K562 (cell line): ENCODE results near the gene CEBPZ. TPM values are rescaled to one million over a fixed set of nuclear protein-coding genes. Genes with fewer than 3 reads are reported as not detected.

Source experiments
- ARID1B ChIP-seq: fragments of 450-650 bp; IDR thresholded peaks from 2 replicates; pipeline ENCODE4 v1.6.1; 2016; ENCODE audit warnings: antibody characterized with exemption, mild to moderate bottlenecking, inconsistent platforms
- BRCA1 ChIP-seq, 2 experiments: fragments of 450-650 bp in 1 of 2; sonication (generic) in 1 of 2; formaldehyde crosslinking in 1 of 2; IDR thresholded peaks; 2 replicates each; pipeline versions ENCODE4 v1.5.0 to v1.6.1; 2017 to 2020; ENCODE audit warnings: mild to moderate bottlenecking in 1 of 2, missing genetic modification reagents in 1 of 2
- CBX3 ChIP-seq, 2 experiments: IDR thresholded peaks; 1 replicate in 1 of 2; 2 replicates in 1 of 2; pipeline ENCODE4 v1.6.1; 2012; ENCODE audit warnings: inconsistent platforms in 2 of 2, low read length in 2 of 2, borderline replicate concordance in 1 of 2, control low read depth in 1 of 2
- EP400 ChIP-seq: fragments of 450-650 bp; IDR thresholded peaks from 2 replicates; pipeline ENCODE4 v1.6.1; 2017; ENCODE audit warnings: antibody characterized with exemption, mild to moderate bottlenecking, moderate library complexity
- FOXA3 ChIP-seq, 2 experiments: fragments of 450-650 bp in 1 of 2; sonication (generic) in 1 of 2; formaldehyde crosslinking; IDR thresholded peaks in 1 of 2; conservative IDR thresholded peaks in 1 of 2; 2 replicates each; pipeline versions ENCODE4 v1.4.0 to v1.8.0; 2020 to 2022; ENCODE audit warnings: mild to moderate bottlenecking in 2 of 2, missing genetic modification reagents in 1 of 2
- GABPA ChIP-seq: fragments of 200-800 bp; sonication (Bioruptor generic); conservative IDR thresholded peaks from 2 replicates; pipeline ENCODE4 v1.6.1; 2016; ENCODE audit warnings: low read depth, missing genetic modification characterization, missing compliant biosample characterization
- NR2C1 ChIP-seq, 2 experiments: fragments of 450-650 bp; IDR thresholded peaks; 2 replicates each; pipeline ENCODE4 v1.6.1; 2017; ENCODE audit warnings: mild to moderate bottlenecking in 2 of 2, antibody characterized with exemption in 1 of 2, inconsistent platforms in 1 of 2, missing compliant biosample characterization in 1 of 2, missing genetic modification characterization in 1 of 2
- POLR2G ChIP-seq: fragments of 200-400 bp; formaldehyde crosslinking; IDR thresholded peaks from 2 replicates; pipeline ENCODE4 v1.6.1; 2017; ENCODE audit warnings: low read depth, mild to moderate bottlenecking, antibody characterized with exemption, low read length, moderate library complexity
- POLR3A ChIP-seq: IDR thresholded peaks from 2 replicates; pipeline ENCODE4 v1.6.1; 2011; ENCODE audit warnings: borderline replicate concordance, mild to moderate bottlenecking, moderate library complexity; ENCODE audit not compliant: insufficient read length, insufficient read depth; ENCODE audit errors: extremely low read depth
- ZNF124 ChIP-seq: sonication (generic); formaldehyde crosslinking; IDR thresholded peaks from 2 replicates; pipeline ENCODE4 v1.8.1; 2022; ENCODE audit warnings: missing genetic modification reagents
- ZNF146 ChIP-seq: IDR thresholded peaks from one replicate; pipeline ENCODE4 v1.6.1; 2018; ENCODE audit warnings: missing compliant biosample characterization; ENCODE audit not compliant: unreplicated experiment
- polyA plus RNA-seq, 8 experiments: library from polyadenylated mRNA; depleted of rRNA in 4 of 8; stranded (reverse) in 5 of 8; unstranded in 3 of 8; fragments of >200 nt; fragmentation: Nextera tagmentation in 2 of 8; fragmentation: Illumina TruSeq in 1 of 8; extraction: Ambion mirVana in 2 of 8; extraction: Trizol in 1 of 8; gene quantifications; 2 replicates each; pipeline versions ENCODE4 v1.2.1 to v1.2.3, GENCODE V29; 2011 to 2014; ENCODE audit warnings: inconsistent platforms in 1 of 8, missing spikeins in 1 of 8
- total RNA-seq, 7 experiments: library from RNA; depleted of rRNA in 6 of 7; stranded (reverse); fragments of >200 nt in 6 of 7; fragmentation: Illumina TruSeq in 2 of 7; extraction: Trizol in 2 of 7; gene quantifications; 2 replicates each; pipeline versions ENCODE4 v1.2.1 to v1.2.3, GENCODE V29; 2011 to 2021; ENCODE audit warnings: low replicate concordance in 1 of 7
- TF ChIP-seq, protein P1 (sequence below): fragments of 450-650 bp; formaldehyde crosslinking; IDR thresholded peaks from 2 replicates; pipeline ENCODE4 v1.4.0; 2020; ENCODE audit warnings: mild to moderate bottlenecking, mixed read lengths
- TF ChIP-seq, protein P2 (sequence below), 2 experiments: IDR thresholded peaks in 1 of 2; conservative IDR thresholded peaks in 1 of 2; 2 replicates each; pipeline ENCODE4 v1.6.1; 2016; ENCODE audit warnings: low read depth in 2 of 2, mild to moderate bottlenecking in 1 of 2, missing compliant biosample characterization in 1 of 2, missing genetic modification characterization in 1 of 2, moderate library complexity in 1 of 2

Gene CEBPZ
- total and polyA plus RNA-seq, 9 of the 15 experiments (the other 6 are each of a cell fraction or from before 2014, with no cell fraction given): 49.7 to 160 (median 82.8) TPM

- TF ChIP-seq, protein P1, sequence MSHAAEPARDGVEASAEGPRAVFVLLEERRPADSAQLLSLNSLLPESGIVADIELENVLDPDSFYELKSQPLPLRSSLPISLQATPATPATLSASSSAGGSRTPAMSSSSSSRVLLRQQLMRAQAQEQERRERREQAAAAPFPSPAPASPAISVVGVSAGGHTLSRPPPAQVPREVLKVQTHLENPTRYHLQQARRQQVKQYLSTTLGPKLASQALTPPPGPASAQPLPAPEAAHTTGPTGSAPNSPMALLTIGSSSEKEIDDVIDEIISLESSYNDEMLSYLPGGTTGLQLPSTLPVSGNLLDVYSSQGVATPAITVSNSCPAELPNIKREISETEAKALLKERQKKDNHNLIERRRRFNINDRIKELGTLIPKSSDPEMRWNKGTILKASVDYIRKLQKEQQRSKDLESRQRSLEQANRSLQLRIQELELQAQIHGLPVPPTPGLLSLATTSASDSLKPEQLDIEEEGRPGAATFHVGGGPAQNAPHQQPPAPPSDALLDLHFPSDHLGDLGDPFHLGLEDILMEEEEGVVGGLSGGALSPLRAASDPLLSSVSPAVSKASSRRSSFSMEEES (CRISPR knock-in tag): no peak
- TF ChIP-seq ZNF146 (CRISPR knock-in tag) (peak; percentile 99), FOXA3 (CRISPR knock-in tag; conservative IDR thresholded peaks at IDR 0.05 in 1 of 2, IDR thresholded peaks at IDR 0.05 in 1 of 2) (no peak), POLR2G (no peak), ZNF124 (no peak), BRCA1 (IDR thresholded peaks at IDR 0.05) (no peak), BRCA1 (CRISPR knock-in tag; IDR thresholded peaks at IDR 0.05) (no peak), NR2C1 (IDR thresholded peaks at IDR 0.05) (no peak), NR2C1 (tag; IDR thresholded peaks at IDR 0.05) (no peak), EP400 (no peak), GABPA (tag) (no peak), ARID1B (no peak), CBX3 (IDR thresholded peaks at IDR 0.05; ENCODE audit: borderline replicate concordance in 1 of 2, low read length in 2 of 2) (peak in 1 of 2 experiments; percentile 92; a peak in 2 of 3 replicates), POLR3A (no peak)
- TF ChIP-seq, protein P2, sequence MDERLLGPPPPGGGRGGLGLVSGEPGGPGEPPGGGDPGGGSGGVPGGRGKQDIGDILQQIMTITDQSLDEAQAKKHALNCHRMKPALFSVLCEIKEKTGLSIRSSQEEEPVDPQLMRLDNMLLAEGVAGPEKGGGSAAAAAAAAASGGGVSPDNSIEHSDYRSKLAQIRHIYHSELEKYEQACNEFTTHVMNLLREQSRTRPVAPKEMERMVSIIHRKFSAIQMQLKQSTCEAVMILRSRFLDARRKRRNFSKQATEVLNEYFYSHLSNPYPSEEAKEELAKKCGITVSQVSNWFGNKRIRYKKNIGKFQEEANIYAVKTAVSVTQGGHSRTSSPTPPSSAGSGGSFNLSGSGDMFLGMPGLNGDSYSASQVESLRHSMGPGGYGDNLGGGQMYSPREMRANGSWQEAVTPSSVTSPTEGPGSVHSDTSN (CRISPR knock-in tag; IDR thresholded peaks at IDR 0.05; ENCODE audit: low read depth): no peak
- TF ChIP-seq, protein P2 (tag; conservative IDR thresholded peaks at IDR 0.05; ENCODE audit: low read depth): no peak
- TF ChIP-seq, all 486 proteins: peak for 5
Observed at GRCh38 chr2:37203708-37204107, 27.7 kb downstream of the CEBPZ start (continued).
